ENCODE results near the gene PAQR7.

DNA sequence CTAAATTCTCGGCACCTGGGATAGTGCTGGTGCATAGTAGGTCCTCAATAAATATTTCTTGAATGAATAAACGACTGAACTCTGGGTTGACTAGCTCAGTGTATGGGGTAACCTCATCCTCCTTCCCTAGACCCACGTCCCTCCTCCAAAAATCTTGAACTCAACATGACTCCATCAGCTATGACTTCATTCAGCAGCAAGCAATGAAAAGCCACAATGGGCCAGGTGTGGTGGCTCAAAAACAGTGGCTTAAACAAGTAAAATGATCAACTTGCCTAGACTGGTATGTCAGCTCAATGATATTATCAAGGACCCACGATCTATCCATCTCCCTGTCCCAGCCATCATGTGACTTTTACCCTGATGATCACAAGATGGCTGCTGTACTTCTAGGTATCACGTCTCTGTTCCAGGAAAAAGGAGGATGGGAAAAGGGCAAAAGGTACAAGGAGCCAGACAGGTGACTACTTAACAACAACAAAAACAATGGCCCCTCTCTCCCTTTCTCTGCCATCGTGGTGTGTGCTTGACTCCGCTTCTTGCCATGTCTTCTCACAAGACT is 13.0 kb upstream of the PAQR7 start:
- TF ChIP-seq, protein P1, sequence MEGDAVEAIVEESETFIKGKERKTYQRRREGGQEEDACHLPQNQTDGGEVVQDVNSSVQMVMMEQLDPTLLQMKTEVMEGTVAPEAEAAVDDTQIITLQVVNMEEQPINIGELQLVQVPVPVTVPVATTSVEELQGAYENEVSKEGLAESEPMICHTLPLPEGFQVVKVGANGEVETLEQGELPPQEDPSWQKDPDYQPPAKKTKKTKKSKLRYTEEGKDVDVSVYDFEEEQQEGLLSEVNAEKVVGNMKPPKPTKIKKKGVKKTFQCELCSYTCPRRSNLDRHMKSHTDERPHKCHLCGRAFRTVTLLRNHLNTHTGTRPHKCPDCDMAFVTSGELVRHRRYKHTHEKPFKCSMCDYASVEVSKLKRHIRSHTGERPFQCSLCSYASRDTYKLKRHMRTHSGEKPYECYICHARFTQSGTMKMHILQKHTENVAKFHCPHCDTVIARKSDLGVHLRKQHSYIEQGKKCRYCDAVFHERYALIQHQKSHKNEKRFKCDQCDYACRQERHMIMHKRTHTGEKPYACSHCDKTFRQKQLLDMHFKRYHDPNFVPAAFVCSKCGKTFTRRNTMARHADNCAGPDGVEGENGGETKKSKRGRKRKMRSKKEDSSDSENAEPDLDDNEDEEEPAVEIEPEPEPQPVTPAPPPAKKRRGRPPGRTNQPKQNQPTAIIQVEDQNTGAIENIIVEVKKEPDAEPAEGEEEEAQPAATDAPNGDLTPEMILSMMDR (IDR thresholded peaks at IDR 0.05; ENCODE audit: low read depth, low read length, poor library complexity, severe bottlenecking) = no peak
- no peak for TF ChIP-seq EZH2phosphoT487 (IDR thresholded peaks at IDR 0.05; ENCODE audit: borderline replicate concordance, low read length)

All from DOHH2 (cell line).